ENCODE data around the gene NUDT16L1.
"Not testable (repeated sequence)": the region's sequence is repeated elsewhere in the genome, so short reads cannot be mapped to it uniquely, and the experiment has no call there.

Gene NUDT16L1

DNA sequence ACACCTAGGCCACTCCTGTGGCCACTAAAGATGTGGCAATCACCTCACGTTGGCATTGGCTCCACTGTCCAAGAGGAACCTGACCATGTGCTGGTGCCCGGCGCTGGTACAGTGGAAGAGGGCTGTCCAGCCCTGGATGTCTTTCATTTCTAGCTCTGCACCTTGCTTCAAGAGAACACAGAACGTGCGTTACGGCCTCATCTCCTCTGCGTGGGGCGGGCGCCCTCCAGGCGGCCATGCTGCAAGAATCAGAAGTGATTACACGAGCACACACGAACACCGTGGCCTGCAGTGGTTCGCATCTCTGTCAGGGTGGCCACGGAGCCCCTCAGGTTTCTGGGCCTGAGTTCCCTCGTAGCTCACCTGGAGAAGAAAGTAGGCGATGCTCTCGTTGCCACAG is 33.3 kb downstream of the NUDT16L1 start:
- DNase-seq: no peak

GRCh38 chr16:4728676-4729075 is 35.3 kb downstream of the NUDT16L1 start:
- no peak for DNase-seq

DNA sequence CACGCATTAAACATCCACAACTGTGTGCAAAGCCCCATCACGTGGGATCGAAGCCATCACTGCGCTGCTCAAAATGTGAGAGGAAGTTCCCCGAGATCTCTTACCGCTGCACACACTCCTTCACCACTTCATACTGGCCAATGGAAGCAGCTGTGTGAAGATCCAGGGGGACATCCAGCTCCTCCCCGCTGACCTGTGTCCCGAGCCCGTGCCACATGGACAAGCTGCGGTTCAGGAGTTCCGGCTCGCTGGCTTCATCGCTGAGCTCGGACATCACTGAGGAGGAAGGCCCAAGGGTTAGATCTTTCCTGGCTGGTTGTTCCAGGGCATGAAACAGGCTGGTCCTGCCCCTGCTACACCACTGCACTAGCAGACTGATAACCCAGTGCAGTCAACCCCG is 36.5 kb downstream of the NUDT16L1 start:
- no peak for DNase-seq

GRCh38 chr16:4733211-4733742 is 39.9 kb downstream of the NUDT16L1 start:
- no peak for DNase-seq

- DNase-seq: no peak
Observed at GRCh38 chr16:4733747-4734062, 40.3 kb downstream of the NUDT16L1 start.

GRCh38 chr16:4734063-4734729 is 40.8 kb downstream of the NUDT16L1 start, which contains the start of the genes ANKS3 and DNAAF8:
Gene ANKS3, minus strand, starts transcription at chr16:4734271. Its CDS starts 4,122 bp downstream, at chr16:4730149.
Gene DNAAF8, plus strand, starts transcription at chr16:4734537. Its CDS starts 1,978 bp downstream, at chr16:4736515.
- peak; percentile 20 for DNase-seq

GRCh38 chr16:4734730-4735535 is 41.6 kb downstream of the NUDT16L1 start:
- DNase-seq: peak; percentile 7

GRCh38 chr16:4736546-4736945 is 43.2 kb downstream of the NUDT16L1 start:
- DNase-seq: no peak

GRCh38 chr16:4737545-4737944 is 44.2 kb downstream of the NUDT16L1 start:
- DNase-seq: no peak

GRCh38 chr16:4738370-4738769 is 45.0 kb downstream of the NUDT16L1 start:
- not testable (repeated sequence) for DNase-seq

DNA sequence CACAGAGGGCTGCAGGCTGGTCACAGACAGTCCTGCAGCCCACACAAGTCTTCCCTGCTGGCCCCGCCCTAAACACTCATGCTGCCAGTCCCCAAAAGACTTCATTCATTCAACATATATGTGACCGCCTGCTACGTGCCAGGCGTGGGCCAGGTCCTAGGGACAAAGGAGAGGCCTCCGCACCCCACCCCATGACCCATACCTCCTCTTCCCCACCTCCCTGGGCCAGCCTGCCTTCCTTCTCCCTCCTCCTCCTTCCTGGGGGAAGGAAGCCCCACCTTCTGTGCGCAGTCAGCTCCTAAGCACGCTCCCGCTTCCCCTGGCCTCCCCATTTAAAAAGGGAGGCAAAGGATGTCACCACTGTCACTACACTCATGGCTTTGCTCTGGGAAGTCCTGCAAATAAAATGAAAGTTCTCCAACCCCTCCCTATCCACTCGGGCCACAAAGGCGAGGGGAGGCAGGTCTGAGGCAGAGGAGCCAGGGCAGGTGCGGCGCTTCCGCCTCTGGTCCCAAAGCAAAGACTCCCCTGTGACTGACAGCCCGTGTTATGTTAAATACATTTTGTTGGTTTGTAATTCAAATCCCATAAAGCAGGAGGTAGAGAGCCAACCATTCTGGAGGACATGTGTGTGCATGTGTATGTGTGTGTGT is 50.0 kb downstream of the NUDT16L1 start:
- no peak for DNase-seq

DNA sequence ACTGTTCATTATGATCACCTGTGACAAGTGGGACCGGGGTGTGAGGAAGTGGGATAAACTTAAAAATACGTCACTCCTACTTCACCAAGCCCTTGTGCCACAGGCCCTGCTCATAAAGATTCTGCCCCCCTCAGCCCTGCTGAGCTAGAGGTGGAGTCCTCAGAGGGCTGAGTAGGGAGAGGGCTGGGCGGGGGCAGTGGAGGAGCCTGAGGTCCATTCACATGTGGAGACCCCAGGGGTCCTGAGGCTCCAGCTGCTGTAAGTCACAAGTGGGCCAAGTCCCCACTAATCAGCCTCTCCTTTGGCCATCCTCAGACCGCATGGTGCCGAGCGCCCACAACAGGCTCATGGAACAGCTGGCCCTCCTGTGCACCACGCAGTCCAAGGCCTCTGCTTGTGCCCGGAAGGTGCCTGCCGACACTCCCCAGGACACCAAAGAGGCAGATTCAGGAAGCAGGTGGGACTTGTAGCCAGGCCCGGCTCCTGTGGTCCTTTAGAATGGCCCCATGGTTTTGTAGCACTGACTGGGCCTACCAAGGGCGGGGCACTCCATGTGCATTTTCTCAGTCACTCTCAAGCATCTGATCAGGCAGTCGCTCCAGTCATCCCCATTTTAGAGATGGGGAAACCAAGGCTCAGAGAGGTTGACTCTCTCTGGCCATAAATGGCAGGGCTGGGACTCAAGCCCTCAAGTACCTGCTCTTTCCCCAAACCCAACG is 51.4 kb downstream of the NUDT16L1 start:
- no peak for DNase-seq

- DNase-seq: no peak
Observed at GRCh38 chr16:4745274-4745569, 51.9 kb downstream of the NUDT16L1 start.
